OCI-LY1 (cell line): ENCODE results near the gene PPP2R5C.

Source experiments
- CTCF ChIP-seq: fragments of 200-600 bp; sonication (generic), shearing (Covaris generic); IDR thresholded peaks from 2 replicates; pipeline ENCODE4 v1.5.1; 2017; ENCODE audit warnings: mild to moderate bottlenecking, antibody characterized with exemption, low read length, moderate library complexity, mixed read lengths
- EZH2 ChIP-seq: fragments of 200-600 bp; sonication (generic), shearing (Covaris generic); IDR thresholded peaks from 2 replicates; pipeline ENCODE4 v1.8.0; 2017; ENCODE audit warnings: borderline replicate concordance, mixed run types, mild to moderate bottlenecking, antibody characterized with exemption, low read length, moderate library complexity, mixed read lengths

DNA sequence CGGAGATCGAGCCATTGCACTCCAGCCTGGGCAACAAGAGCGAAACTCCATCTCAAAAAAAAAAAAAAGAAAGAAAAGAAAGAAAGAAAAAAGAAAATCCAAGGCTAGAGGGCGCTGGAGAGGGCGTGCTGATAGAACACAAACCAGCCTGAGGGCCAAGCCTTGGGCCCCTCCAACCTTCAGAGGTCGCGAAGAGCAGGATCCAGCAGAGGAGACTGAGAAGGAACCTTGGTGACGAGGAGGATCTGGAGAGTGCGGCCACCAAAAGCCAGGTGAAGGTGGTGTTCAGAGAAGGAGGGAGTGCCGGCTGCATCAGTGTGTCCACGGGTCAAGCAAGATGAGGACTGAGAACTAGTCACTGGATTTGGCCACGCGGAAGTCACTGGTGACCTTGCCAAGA is 198.7 kb downstream of the PPP2R5C start:
- peak; percentile 30 for TF ChIP-seq CTCF
- TF ChIP-seq EZH2: no peak
